ENCODE measurements around the gene LCN15.

- TF ChIP-seq, protein P1, sequence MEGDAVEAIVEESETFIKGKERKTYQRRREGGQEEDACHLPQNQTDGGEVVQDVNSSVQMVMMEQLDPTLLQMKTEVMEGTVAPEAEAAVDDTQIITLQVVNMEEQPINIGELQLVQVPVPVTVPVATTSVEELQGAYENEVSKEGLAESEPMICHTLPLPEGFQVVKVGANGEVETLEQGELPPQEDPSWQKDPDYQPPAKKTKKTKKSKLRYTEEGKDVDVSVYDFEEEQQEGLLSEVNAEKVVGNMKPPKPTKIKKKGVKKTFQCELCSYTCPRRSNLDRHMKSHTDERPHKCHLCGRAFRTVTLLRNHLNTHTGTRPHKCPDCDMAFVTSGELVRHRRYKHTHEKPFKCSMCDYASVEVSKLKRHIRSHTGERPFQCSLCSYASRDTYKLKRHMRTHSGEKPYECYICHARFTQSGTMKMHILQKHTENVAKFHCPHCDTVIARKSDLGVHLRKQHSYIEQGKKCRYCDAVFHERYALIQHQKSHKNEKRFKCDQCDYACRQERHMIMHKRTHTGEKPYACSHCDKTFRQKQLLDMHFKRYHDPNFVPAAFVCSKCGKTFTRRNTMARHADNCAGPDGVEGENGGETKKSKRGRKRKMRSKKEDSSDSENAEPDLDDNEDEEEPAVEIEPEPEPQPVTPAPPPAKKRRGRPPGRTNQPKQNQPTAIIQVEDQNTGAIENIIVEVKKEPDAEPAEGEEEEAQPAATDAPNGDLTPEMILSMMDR (IDR thresholded peaks at IDR 0.05), result no peak
- TF ChIP-seq POLR2A (IDR thresholded peaks at IDR 0.05), result no peak
- TF ChIP-seq EP300 (IDR thresholded peaks at IDR 0.05), result no peak
Observed at GRCh38 chr9:136779808-136780207, 15.5 kb upstream of the LCN15 start.

Data from ovary (tissue), 3 donors.